ENCODE results near the gene SMCHD1. TPM values are rescaled to one million over a fixed set of nuclear protein-coding genes. Genes with fewer than 3 reads are reported as not detected.

SMCHD1 gene
- total and polyA plus RNA-seq, 2 donors (not counting 1 experiment from before 2014, with no cell fraction given), result 54.2 to 380 TPM

- H3K27me3 Mint-ChIP-seq, result no peaks in the 10 kb centered on the region
- peak overlapping the region; percentile 48 for H3K27ac Mint-ChIP-seq
- WGBS (ENCODE audit: insufficient coverage), result 80% methylated on average over 1 of the region's 2 CpGs
- no peak overlapping the region for H2AFZ ChIP-seq (ENCODE audit: insufficient read depth, low read depth, low read length, poor library complexity, severe bottlenecking)
- no peak for DNase-seq
- H4K20me1 ChIP-seq (ENCODE audit: control insufficient read depth, insufficient read depth, low read length, poor library complexity, severe bottlenecking), result peaks cover 13% of the 10 kb centered on the region
- no peak overlapping the region for H3K4me2 ChIP-seq (replicated peaks; ENCODE audit: low read depth, low read length, poor library complexity, severe bottlenecking)
- H3K9me3 Mint-ChIP-seq (ENCODE audit: insufficient read depth), result no peaks in the 10 kb centered on the region
- no peaks in the 10 kb centered on the region for H3K27me3 ChIP-seq (replicated peaks in 1 of 4; ENCODE audit: control extremely low read depth in 1 of 4, control insufficient read depth in 3 of 4, insufficient read depth in 4 of 4, low read length in 3 of 4)
- no peaks in the 10 kb centered on the region for H3K4me1 ChIP-seq (ENCODE audit: control insufficient read depth in 2 of 2, insufficient read depth in 2 of 2, low read length in 2 of 2)
- no peak overlapping the region for H3K4me3 ChIP-seq (ENCODE audit: control extremely low read depth in 1 of 5, extremely low read depth in 1 of 5, insufficient read depth in 1 of 5, low read depth in 2 of 5, low read length in 4 of 5)
- ChIA-PET CTCF (interaction anchor here (0.8 to 1.8 kb wide), 2 partner anchors 12 to 16 kb away, joined by 3 to 6 read pairs; no protein-coding TSS in a partner anchor), POLR2A (interaction anchor here (0.6 to 0.8 kb wide), 3 partner anchors 20 to 229 kb away, joined by 3 to 7 read pairs (median 4); no protein-coding TSS in a partner anchor)
- H3K9me3 ChIP-seq (ENCODE audit: control extremely low read depth in 1 of 3, control insufficient read depth in 2 of 3, insufficient read depth in 1 of 3, low read length in 2 of 3), result peaks cover 0 to 4% (median 0%) of the 10 kb centered on the region in 3 donors
- no peak overlapping the region for H3K4me3 Mint-ChIP-seq
- TF ChIP-seq, protein P1, sequence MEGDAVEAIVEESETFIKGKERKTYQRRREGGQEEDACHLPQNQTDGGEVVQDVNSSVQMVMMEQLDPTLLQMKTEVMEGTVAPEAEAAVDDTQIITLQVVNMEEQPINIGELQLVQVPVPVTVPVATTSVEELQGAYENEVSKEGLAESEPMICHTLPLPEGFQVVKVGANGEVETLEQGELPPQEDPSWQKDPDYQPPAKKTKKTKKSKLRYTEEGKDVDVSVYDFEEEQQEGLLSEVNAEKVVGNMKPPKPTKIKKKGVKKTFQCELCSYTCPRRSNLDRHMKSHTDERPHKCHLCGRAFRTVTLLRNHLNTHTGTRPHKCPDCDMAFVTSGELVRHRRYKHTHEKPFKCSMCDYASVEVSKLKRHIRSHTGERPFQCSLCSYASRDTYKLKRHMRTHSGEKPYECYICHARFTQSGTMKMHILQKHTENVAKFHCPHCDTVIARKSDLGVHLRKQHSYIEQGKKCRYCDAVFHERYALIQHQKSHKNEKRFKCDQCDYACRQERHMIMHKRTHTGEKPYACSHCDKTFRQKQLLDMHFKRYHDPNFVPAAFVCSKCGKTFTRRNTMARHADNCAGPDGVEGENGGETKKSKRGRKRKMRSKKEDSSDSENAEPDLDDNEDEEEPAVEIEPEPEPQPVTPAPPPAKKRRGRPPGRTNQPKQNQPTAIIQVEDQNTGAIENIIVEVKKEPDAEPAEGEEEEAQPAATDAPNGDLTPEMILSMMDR (IDR thresholded peaks at IDR 0.05), result no peak
- no peak for TF ChIP-seq EZH2 (IDR thresholded peaks at IDR 0.05; ENCODE audit: borderline replicate concordance, insufficient read depth, low read depth, low read length, poor library complexity, severe bottlenecking)
- peak overlapping the region in 1 of 2 donors; percentile 17 for H3K27ac ChIP-seq (ENCODE audit: low read length in 2 of 2)
- peaks cover 17 to 64% of the 10 kb centered on the region in 2 experiments for H3K36me3 ChIP-seq (replicated peaks in 1 of 2; ENCODE audit: control extremely low read depth in 1 of 2, control insufficient read depth in 1 of 2, extremely low read depth in 1 of 2, insufficient read depth in 2 of 2, low read length in 1 of 2)
- peaks cover 97% of the 10 kb centered on the region for H3K79me2 ChIP-seq (ENCODE audit: control insufficient read depth, insufficient read depth, low read length)
- intact Hi-C loops (cut with micrococcal nuclease), result loop anchor here (5.0 kb wide), 1 partner anchor 37 kb away; no protein-coding TSS in a partner anchor
- H3K4me1 Mint-ChIP-seq, result peaks cover 29% of the 10 kb centered on the region
- ATAC-seq (ENCODE audit: low read depth), result no peak
- H3K9ac ChIP-seq (ENCODE audit: low read length), result no peak overlapping the region
These were observed 24.8 kb downstream of the SMCHD1 start for GRCh38 chr18:2680216-2680792.

GRCh38 chr18:2681993-2682603 is 26.6 kb downstream of the SMCHD1 start:
- WGBS (ENCODE audit: insufficient coverage), result no CpG with 5 or more reads among the region's 5 CpGs
- no peak overlapping the region for H3K4me3 Mint-ChIP-seq
- TF ChIP-seq, protein P1 (IDR thresholded peaks at IDR 0.05), result no peak
- no peak for TF ChIP-seq EZH2 (IDR thresholded peaks at IDR 0.05; ENCODE audit: borderline replicate concordance, insufficient read depth, low read depth, low read length, poor library complexity, severe bottlenecking)
- Histone ChIP-seq H3K27ac (ENCODE audit: low read length in 2 of 2) (peak overlapping the region in 1 of 2 donors; percentile 49), H3K4me1 (ENCODE audit: control insufficient read depth in 2 of 2, insufficient read depth in 2 of 2, low read length in 2 of 2) (no peaks in the 10 kb centered on the region), H2AFZ (ENCODE audit: insufficient read depth, low read depth, low read length, poor library complexity, severe bottlenecking) (no peak overlapping the region), H3K4me3 (ENCODE audit: control extremely low read depth in 1 of 5, extremely low read depth in 1 of 5, insufficient read depth in 1 of 5, low read depth in 2 of 5, low read length in 4 of 5) (no peak overlapping the region), H3K36me3 (replicated peaks in 1 of 2; ENCODE audit: control extremely low read depth in 1 of 2, control insufficient read depth in 1 of 2, extremely low read depth in 1 of 2, insufficient read depth in 2 of 2, low read length in 1 of 2) (peaks cover 18 to 65% of the 10 kb centered on the region in 2 experiments), H4K20me1 (ENCODE audit: control insufficient read depth, insufficient read depth, low read length, poor library complexity, severe bottlenecking) (peaks cover 13% of the 10 kb centered on the region), H3K27me3 (replicated peaks in 1 of 4; ENCODE audit: control extremely low read depth in 1 of 4, control insufficient read depth in 3 of 4, insufficient read depth in 4 of 4, low read length in 3 of 4) (no peaks in the 10 kb centered on the region), H3K4me2 (replicated peaks; ENCODE audit: low read depth, low read length, poor library complexity, severe bottlenecking) (no peak overlapping the region), H3K79me2 (ENCODE audit: control insufficient read depth, insufficient read depth, low read length) (peaks cover 97% of the 10 kb centered on the region), H3K9ac (ENCODE audit: low read length) (no peak overlapping the region), H3K9me3 (ENCODE audit: control extremely low read depth in 1 of 3, control insufficient read depth in 2 of 3, insufficient read depth in 1 of 3, low read length in 2 of 3) (peaks cover 7 to 11% (median 9%) of the 10 kb centered on the region in 3 donors)
- CTCF ChIA-PET, result interaction anchor here (0.6 to 1.2 kb wide), 2 partner anchors 19 to 22 kb away, joined by 3 to 4 read pairs; no protein-coding TSS in a partner anchor
- ATAC-seq (ENCODE audit: low read depth) (no peak), DNase-seq (no peak)
- intact Hi-C loops (cut with micrococcal nuclease), result loop anchor here (5.0 kb wide), 1 partner anchor 35 kb away; no protein-coding TSS in a partner anchor
- peaks cover 33% of the 10 kb centered on the region for H3K4me1 Mint-ChIP-seq
- H3K27ac Mint-ChIP-seq, result no peak overlapping the region
- peaks cover 5% of the 10 kb centered on the region for H3K9me3 Mint-ChIP-seq (ENCODE audit: insufficient read depth)
- POLR2A ChIA-PET, result interaction anchor here (0.7 kb wide), 1 partner anchor 97 kb away, joined by 3 read pairs; no protein-coding TSS in a partner anchor
- no peaks in the 10 kb centered on the region for H3K27me3 Mint-ChIP-seq
